Right lobe of liver (tissue), 6 donors: Measurements from ENCODE around the gene TICRR. TPM values are rescaled to one million over a fixed set of nuclear protein-coding genes. Genes with fewer than 3 reads are reported as not detected.

Experiments
- ATAC-seq, 4 donors: fragments of 200-7000 bp; cut with Tn5 transposase; one replicate each; pipeline ENCODE4 v1.9.1; 2020; ENCODE audit warnings: mild to moderate bottlenecking in 4 of 4, moderate library complexity in 4 of 4
- DNase-seq, 3 donors: peaks; one replicate each; pipeline ENCODE4 v3.0.0-alpha.2; 2020
- H3K27ac ChIP-seq, 3 donors: fragments of 200-600 bp; one replicate each; pipeline ENCODE4 v1.8.0; 2022
- H3K27me3 ChIP-seq, 2 donors: fragments of 200-600 bp; one replicate each; pipeline ENCODE4 v1.8.0; 2022
- H3K36me3 ChIP-seq, 4 donors: fragments of 200-600 bp; sonication (generic) in 1 of 4; one replicate each; pipeline versions ENCODE4 v1.5.1 to v1.8.0; 2017 to 2022; ENCODE audit warnings: control low read depth in 1 of 4
- H3K4me1 ChIP-seq, 4 donors: fragments of 200-600 bp; sonication (generic) in 1 of 4; one replicate each; pipeline versions ENCODE4 v1.5.1 to v1.8.0; 2017 to 2022; ENCODE audit warnings: control low read depth in 1 of 4
- H3K4me3 ChIP-seq, 3 donors: fragments of 200-600 bp; one replicate each; pipeline ENCODE4 v1.8.0; 2022
- H3K9me3 ChIP-seq, 4 donors: fragments of 200-600 bp; sonication (generic) in 1 of 4; one replicate each; pipeline versions ENCODE4 v1.5.1 to v1.8.0; 2017 to 2022; ENCODE audit warnings: control low read depth in 1 of 4
- CTCF ChIP-seq, 4 donors: fragments of 200-600 bp in 3 of 4; fragments of 450-650 bp in 1 of 4; IDR thresholded peaks; one replicate each; pipeline versions ENCODE4 v1.5.1 to v1.8.0; 2016 to 2022; ENCODE audit warnings: antibody characterized with exemption in 4 of 4, mild to moderate bottlenecking in 2 of 4
- POLR2A ChIP-seq: fragments of 450-650 bp; IDR thresholded peaks from one replicate; pipeline ENCODE4 v1.6.1; 2017; ENCODE audit warnings: antibody characterized with exemption, mild to moderate bottlenecking
- WGBS: methylation state at CpG from one replicate; pipeline ENCODE4 v1.1.6; 2018; ENCODE audit warnings: low coverage, low lambda C conversion rate; ENCODE audit not compliant: insufficient coverage; ENCODE audit errors: missing lambda C conversion rate; 5-methylcytosine and 5-hydroxymethylcytosine counted together
- intact Hi-C, 2 donors: fragments of 100-400 bp; cut with DNase I; formaldehyde crosslinking; loops; one replicate each; pipeline versions ENCODE4 v1.11.2 to v1.14.1; 2022
- total RNA-seq, 6 experiments: library from RNA; depleted of rRNA in 2 of 6; stranded (reverse); fragments of >200 nt in 2 of 6; fragmentation: NEBNext Ultra II Directional in 3 of 6; extraction: Animal tissue kit (Norgen Biotek cat#: 25700) in 3 of 6; gene quantifications; one replicate each; pipeline versions ENCODE4 v1.1.0 to v1.2.4, GENCODE V29; 2016 to 2023
- donor health status: DM: no; HTN: yes; CAD: no.
- donor health status: DM: no; HTN: no; CAD: no.
- donor health status: DM: no; HTN: no; CAD: no.
- donor health status: DM: no; HTN: yes; CAD: no.
- donor health status: DM: no; HTN: yes; CAD: no.

Gene TICRR
- total RNA-seq, 6 experiments from 2014 or later, result 0.05 to 1.1 (median 0.24) TPM; not detected in 1

- H3K9me3 ChIP-seq, result no peaks in the 10 kb centered on the region
- WGBS, result 100% methylated on average over 1 of the region's 1 CpG
- no peak overlapping the region for H3K27ac ChIP-seq
- intact Hi-C loops, result no loop called here
- no peaks in the 10 kb centered on the region for H3K27me3 ChIP-seq
- no peak overlapping the region for H3K4me3 ChIP-seq
- H3K4me1 ChIP-seq, result peaks cover 3 to 57% (median 27%) of the 10 kb centered on the region in 4 donors
- TF ChIP-seq CTCF (IDR thresholded peaks at IDR 0.05) (no peak), POLR2A (no peak)
- DNase-seq, result no peak
- H3K36me3 ChIP-seq, result no peaks in the 10 kb centered on the region
- no peak for ATAC-seq
Observed at GRCh38 chr15:89677381-89677780, 102.1 kb downstream of the TICRR start.

Other genes with a start within 250 kb of the TICRR start
- 10 to 100 TPM; 26.3 to 34.7 (median 30.3) TPM for gene POLG, start 240.6 kb upstream of the TICRR start, total RNA-seq
- gene RHCG, start 78.9 kb upstream of the TICRR start, total RNA-seq, result under 1 TPM in 5 of 6 experiments, not detected in 1; 0.20 to 0.82 (median 0.37) TPM
- under 1 TPM; 0.34 to 0.92 (median 0.48) TPM for gene KIF7, start 80.0 kb downstream of the TICRR start, total RNA-seq
- gene PLIN1, start 103.9 kb downstream of the TICRR start, total RNA-seq, result 10 to 100 TPM in 4 of 6 experiments, 1 to 10 TPM in 2; 2.5 to 28.8 (median 18.6) TPM
- 10 to 100 TPM in 5 of 6 experiments, 1 to 10 TPM in 1; 6.9 to 30.9 (median 22.6) TPM for gene PEX11A, start 115.3 kb downstream of the TICRR start, total RNA-seq
- gene WDR93, start 115.3 kb downstream of the TICRR start, total RNA-seq, result not detected
- 1 to 10 TPM in 5 of 6 experiments, under 1 TPM in 1; 0.86 to 3.0 (median 2.1) TPM for gene MESP1, start 175.8 kb downstream of the TICRR start, total RNA-seq
- gene MESP2, start 200.9 kb downstream of the TICRR start, total RNA-seq, result under 1 TPM in 1 of 6 experiments, not detected in 5; 0.12 TPM
- gene ANPEP, start 239.4 kb downstream of the TICRR start, total RNA-seq, result 100 to 1,000 TPM; 204 to 386 (median 363) TPM